ENCODE data around the gene EYS.

DNA sequence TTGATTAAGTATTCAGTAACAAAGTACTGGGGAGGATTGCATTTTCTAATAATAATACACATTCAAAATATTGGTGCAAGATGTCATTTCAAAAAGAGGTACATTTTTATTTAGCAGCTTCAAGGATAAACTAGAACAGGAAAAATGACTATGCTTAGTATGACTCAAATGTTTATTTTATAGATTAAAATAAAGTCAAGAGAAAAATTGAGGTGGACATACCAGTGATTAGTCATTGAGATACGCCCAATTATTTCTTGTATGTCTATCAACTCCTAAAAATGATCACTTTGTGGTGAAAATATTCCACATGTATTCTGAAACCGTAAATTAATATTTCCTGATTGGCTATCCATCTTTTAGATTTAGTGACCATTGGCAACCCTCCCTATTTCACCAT is 1974.7 kb downstream of the EYS start:
- TF ChIP-seq CTCF (IDR thresholded peaks at IDR 0.05) (no peak), EP300 (IDR thresholded peaks at IDR 0.05) (no peak), POLR2AphosphoS5 (IDR thresholded peaks at IDR 0.05) (no peak)

Data from stomach (tissue), 4 donors.